ENCODE measurements around the gene CADPS. TPM values are rescaled to one million over a fixed set of nuclear protein-coding genes. Genes with fewer than 3 reads are reported as not detected.

The CADPS gene
- total and polyA plus RNA-seq, 2 of the 4 experiments (the other 2 are of a cell fraction) = not detected

DNA sequence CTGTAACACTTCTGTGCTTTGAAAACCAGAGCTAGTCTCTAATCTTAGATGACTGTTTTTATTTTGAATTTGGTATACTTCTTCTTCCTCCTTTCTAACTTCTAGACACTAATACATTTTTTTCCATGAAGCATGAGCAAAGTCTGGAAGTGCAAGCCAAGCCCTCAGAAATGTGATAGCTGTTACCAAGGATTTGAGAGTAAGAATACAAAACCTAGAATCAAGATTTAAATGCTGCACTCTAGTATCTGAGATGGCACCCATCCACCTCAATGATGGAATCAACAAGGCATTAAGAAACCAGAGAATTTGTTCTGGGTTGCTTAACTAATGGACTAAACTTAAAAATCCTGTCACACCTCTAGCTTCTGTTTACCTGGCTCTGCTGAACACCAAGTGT, 511.0 kb downstream of the CADPS start:
- Histone ChIP-seq H3K23ac (ENCODE audit: low read depth, low read length) (no peak overlapping the region), H3K9ac (ENCODE audit: low read depth, low read length) (no peak overlapping the region), H3K27ac (ENCODE audit: insufficient read depth, low read length) (no peak overlapping the region), H3K4me1 (ENCODE audit: control insufficient read depth, insufficient read depth, low read length) (no peaks in the 10 kb centered on the region), H3K27me3 (ENCODE audit: control insufficient read depth, insufficient read depth, low read length) (peaks cover 37% of the 10 kb centered on the region), H4K20me1 (ENCODE audit: insufficient read depth, low read length) (no peaks in the 10 kb centered on the region), H2BK5ac (ENCODE audit: low read depth, low read length, poor library complexity, severe bottlenecking) (no peak overlapping the region), H3K4me3 (ENCODE audit: insufficient read depth, low read depth, low read length) (no peak overlapping the region), H3K18ac (ENCODE audit: low read depth, low read length) (no peak overlapping the region), H3K14ac (replicated peaks; ENCODE audit: low read depth, low read length) (no peak overlapping the region), H3K36me3 (ENCODE audit: control insufficient read depth, insufficient read depth, low read length) (no peaks in the 10 kb centered on the region), H2BK20ac (ENCODE audit: low read depth, low read length) (no peak overlapping the region), H3K56ac (ENCODE audit: extremely low read depth, insufficient read depth, low read length) (no peak overlapping the region), H3K79me1 (ENCODE audit: low read depth in 1 of 2, low read length in 2 of 2) (no peaks in the 10 kb centered on the region), H2BK120ac (ENCODE audit: low read depth, low read length) (no peak overlapping the region), H2AK9ac (replicated peaks; ENCODE audit: low read depth, low read length, poor library complexity) (no peak overlapping the region), H3K4me2 (ENCODE audit: low read depth, low read length) (no peak overlapping the region), H4K91ac (ENCODE audit: insufficient read depth, low read depth, low read length) (no peak overlapping the region), H4K8ac (ENCODE audit: low read depth in 2 of 2, low read length in 2 of 2) (no peak overlapping the region), H4K5ac (ENCODE audit: low read depth, low read length) (no peak overlapping the region), H2AK5ac (ENCODE audit: low read depth, low read length) (no peak overlapping the region), H3K9me1 (ENCODE audit: insufficient read depth, low read length) (no peaks in the 10 kb centered on the region), H3K9me3 (ENCODE audit: control insufficient read depth, insufficient read depth, low read length) (peaks cover 5% of the 10 kb centered on the region; the same call in 1 of the 2 replicates), H2AFZ (replicated peaks; ENCODE audit: low read length, poor library complexity) (no peak overlapping the region), H2BK15ac (ENCODE audit: low read depth, low read length) (no peak overlapping the region), H3K4ac (ENCODE audit: low read depth, low read length) (no peak overlapping the region)
- dilution Hi-C loops (cut with HindIII; ENCODE audit: low sequenced_read_pairs, unreplicated experiment) (no loop called here), intact Hi-C loops (cut with micrococcal nuclease) (no loop called here), in situ Hi-C loops (cut with MboI; ENCODE audit: low sequenced_read_pairs) (no loop called here)
- ATAC-seq (ENCODE audit: low read depth) (no peak), DNase-seq (no peak)
- ChIA-PET POLR2A (ENCODE audit: unreplicated experiment) (no interaction called here), CTCF (no interaction called here)
- TF ChIP-seq CEBPB (IDR thresholded peaks at IDR 0.05; ENCODE audit: low read depth, low read length) (no peak), MXI1 (IDR thresholded peaks at IDR 0.05; ENCODE audit: borderline replicate concordance, low read depth, low read length) (no peak), MAFK (IDR thresholded peaks at IDR 0.05; ENCODE audit: low read depth, low read length) (no peak), BHLHE40 (IDR thresholded peaks at IDR 0.05; ENCODE audit: low read depth, low read length) (no peak), SMC3 (IDR thresholded peaks at IDR 0.05; ENCODE audit: low read depth, low read length) (no peak), RFX5 (IDR thresholded peaks at IDR 0.05; ENCODE audit: low read depth, low read length) (no peak), MAZ (IDR thresholded peaks at IDR 0.05; ENCODE audit: borderline replicate concordance, low read depth, low read length) (no peak), RAD21 (IDR thresholded peaks at IDR 0.05; ENCODE audit: low read length) (no peak), ELK1 (IDR thresholded peaks at IDR 0.05; ENCODE audit: borderline replicate concordance, low read depth, low read length) (no peak), RCOR1 (IDR thresholded peaks at IDR 0.05; ENCODE audit: insufficient replicate concordance, low read length) (no peak), NFE2L2 (IDR thresholded peaks at IDR 0.05; ENCODE audit: low read depth, low read length) (no peak), CHD1 (IDR thresholded peaks at IDR 0.05; ENCODE audit: low read depth, low read length) (no peak), POLR2A (IDR thresholded peaks at IDR 0.05; ENCODE audit: low read depth, low read length) (no peak), FOS (IDR thresholded peaks at IDR 0.05; ENCODE audit: low read depth, low read length) (no peak)
- TF ChIP-seq, protein P1, sequence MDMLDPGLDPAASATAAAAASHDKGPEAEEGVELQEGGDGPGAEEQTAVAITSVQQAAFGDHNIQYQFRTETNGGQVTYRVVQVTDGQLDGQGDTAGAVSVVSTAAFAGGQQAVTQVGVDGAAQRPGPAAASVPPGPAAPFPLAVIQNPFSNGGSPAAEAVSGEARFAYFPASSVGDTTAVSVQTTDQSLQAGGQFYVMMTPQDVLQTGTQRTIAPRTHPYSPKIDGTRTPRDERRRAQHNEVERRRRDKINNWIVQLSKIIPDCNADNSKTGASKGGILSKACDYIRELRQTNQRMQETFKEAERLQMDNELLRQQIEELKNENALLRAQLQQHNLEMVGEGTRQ (IDR thresholded peaks at IDR 0.05; ENCODE audit: low read depth, low read length) = no peak
- TF ChIP-seq, protein P2, sequence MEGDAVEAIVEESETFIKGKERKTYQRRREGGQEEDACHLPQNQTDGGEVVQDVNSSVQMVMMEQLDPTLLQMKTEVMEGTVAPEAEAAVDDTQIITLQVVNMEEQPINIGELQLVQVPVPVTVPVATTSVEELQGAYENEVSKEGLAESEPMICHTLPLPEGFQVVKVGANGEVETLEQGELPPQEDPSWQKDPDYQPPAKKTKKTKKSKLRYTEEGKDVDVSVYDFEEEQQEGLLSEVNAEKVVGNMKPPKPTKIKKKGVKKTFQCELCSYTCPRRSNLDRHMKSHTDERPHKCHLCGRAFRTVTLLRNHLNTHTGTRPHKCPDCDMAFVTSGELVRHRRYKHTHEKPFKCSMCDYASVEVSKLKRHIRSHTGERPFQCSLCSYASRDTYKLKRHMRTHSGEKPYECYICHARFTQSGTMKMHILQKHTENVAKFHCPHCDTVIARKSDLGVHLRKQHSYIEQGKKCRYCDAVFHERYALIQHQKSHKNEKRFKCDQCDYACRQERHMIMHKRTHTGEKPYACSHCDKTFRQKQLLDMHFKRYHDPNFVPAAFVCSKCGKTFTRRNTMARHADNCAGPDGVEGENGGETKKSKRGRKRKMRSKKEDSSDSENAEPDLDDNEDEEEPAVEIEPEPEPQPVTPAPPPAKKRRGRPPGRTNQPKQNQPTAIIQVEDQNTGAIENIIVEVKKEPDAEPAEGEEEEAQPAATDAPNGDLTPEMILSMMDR (conservative IDR thresholded peaks at IDR 0.05; ENCODE audit: low read depth, low read length) = no peak
- BruUV-seq (replicated peaks) = no TSS peak
